Epithelial cell of proximal tubule (primary cell): ENCODE data around the gene SPATA31E1. TPM values are rescaled to one million over a fixed set of nuclear protein-coding genes. Genes with fewer than 3 reads are reported as not detected.

ENCODE experiments used
- DNase-seq: peaks from one replicate; pipeline ENCODE4 v3.0.0-alpha.2; 2011; ENCODE audit warnings: low read depth
- H3K4me3 ChIP-seq: 2 replicates; pipeline ENCODE4 v1.5.1; 2011; ENCODE audit warnings: low read depth, mild to moderate bottlenecking, low read length
- total RNA-seq: library from RNA; depleted of rRNA; stranded (reverse); fragments of >200 nt; gene quantifications from 2 replicates; pipeline ENCODE4 v1.2.3, GENCODE V29; 2015
- TF ChIP-seq, protein P1 (sequence below): conservative IDR thresholded peaks from 2 replicates; pipeline ENCODE4 v1.5.1; 2012; ENCODE audit warnings: low read depth, mild to moderate bottlenecking, low read length

The SPATA31E1 gene
- total RNA-seq, 1 donor from 2014 or later: not detected

DNA sequence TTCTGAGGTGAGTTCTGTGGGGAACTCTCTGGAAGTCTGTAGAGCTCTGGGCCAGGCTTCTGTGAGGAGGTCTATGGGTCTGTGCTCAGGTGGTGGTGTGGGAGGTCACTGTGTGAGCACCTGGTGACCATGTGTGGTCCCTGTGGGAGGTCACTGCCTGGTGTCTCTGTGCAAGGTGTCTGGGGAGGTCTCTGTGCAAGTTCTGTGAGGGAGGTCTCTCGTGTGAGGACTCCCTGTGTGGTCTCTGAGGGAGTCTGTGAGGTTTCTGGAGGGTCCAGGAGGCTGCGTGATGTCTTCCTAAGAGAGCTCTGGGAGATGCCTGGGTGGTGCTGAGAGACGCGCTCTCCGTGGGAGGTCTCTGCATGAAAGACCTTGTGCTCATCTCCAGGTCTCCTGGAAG, 6.0 kb upstream of the SPATA31E1 start:
- no peak overlapping the region for H3K4me3 ChIP-seq
- TF ChIP-seq, protein P1, sequence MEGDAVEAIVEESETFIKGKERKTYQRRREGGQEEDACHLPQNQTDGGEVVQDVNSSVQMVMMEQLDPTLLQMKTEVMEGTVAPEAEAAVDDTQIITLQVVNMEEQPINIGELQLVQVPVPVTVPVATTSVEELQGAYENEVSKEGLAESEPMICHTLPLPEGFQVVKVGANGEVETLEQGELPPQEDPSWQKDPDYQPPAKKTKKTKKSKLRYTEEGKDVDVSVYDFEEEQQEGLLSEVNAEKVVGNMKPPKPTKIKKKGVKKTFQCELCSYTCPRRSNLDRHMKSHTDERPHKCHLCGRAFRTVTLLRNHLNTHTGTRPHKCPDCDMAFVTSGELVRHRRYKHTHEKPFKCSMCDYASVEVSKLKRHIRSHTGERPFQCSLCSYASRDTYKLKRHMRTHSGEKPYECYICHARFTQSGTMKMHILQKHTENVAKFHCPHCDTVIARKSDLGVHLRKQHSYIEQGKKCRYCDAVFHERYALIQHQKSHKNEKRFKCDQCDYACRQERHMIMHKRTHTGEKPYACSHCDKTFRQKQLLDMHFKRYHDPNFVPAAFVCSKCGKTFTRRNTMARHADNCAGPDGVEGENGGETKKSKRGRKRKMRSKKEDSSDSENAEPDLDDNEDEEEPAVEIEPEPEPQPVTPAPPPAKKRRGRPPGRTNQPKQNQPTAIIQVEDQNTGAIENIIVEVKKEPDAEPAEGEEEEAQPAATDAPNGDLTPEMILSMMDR: no peak
- no peak for DNase-seq

DNA sequence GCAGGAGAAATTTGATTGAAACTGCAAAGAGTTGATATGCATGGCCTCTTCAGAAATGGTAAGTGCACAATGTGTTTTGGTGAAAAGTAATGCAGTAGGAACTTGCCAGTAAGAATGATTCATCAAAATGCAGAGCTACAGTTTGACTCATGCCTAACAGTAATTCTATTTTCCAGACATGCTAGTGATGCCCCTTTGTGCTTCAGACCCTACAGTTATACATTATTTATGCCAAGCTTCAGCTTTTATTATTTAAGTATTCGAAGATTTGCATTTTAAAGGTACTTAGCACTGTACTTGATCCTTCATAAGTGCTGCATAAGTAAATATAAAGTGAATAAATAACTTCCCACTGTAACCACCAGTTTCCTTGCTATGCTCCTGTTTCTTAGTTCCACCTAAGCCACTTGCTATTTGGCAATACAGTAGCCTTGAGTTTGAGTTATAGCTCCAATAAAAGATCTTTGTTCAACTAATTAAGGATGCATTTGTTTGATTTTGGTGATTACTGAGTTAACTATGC, 3.6 kb upstream of the SPATA31E1 start:
- TF ChIP-seq, protein P1: no peak
- peak; percentile 67 for DNase-seq
- no peak overlapping the region for H3K4me3 ChIP-seq

DNA sequence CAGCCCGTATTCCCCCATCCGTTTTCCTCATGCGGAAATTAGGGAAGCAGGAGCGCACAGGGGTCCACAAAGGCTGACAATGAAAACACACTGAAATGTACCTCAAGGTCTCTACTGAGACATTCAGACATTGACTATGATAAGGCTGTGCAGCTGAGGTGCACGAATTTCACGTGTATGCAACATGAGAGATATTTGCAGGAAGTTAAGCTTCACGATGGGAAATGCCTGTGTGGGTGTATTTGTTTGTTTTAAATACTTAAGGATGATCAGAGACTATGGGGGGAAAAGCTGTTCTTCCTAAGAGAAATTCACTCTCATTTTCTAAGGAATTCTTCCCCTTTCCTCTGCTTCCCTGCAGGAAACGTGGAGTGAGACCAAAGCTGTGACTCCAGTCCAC, 2.6 kb upstream of the SPATA31E1 start:
- no peak for DNase-seq
- TF ChIP-seq, protein P1: no peak
- no peak overlapping the region for H3K4me3 ChIP-seq

- DNase-seq: no peak
- TF ChIP-seq, protein P1: no peak
Measured at GRCh38 chr9:87880683-87881082, 2.0 kb upstream of the SPATA31E1 start.

DNA sequence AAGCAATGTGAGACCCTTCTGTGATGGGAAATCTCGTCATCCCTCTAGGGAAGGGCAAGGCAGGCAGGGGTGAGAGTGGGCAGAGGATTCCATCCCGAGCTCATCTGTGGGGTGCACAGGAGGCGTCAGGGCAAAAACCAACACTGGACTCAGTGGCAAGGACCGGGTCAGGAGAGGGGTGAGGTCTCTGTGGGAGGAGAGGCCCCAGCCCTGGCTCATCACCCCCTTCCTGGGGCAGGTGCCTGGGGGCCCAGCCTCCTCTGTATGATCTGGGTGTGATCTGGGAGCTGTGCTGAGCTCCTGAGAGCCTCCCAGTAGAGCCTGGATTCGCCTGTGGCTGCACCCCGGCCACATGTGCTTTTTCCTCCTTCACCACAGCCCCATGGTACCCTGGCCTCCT, 597 bp downstream of the SPATA31E1 start:
- DNase-seq: no peak
- H3K4me3 ChIP-seq: no peak overlapping the region
- TF ChIP-seq, protein P1: no peak

More at GRCh38 chr9:87880683-87881082, 2.0 kb upstream of the SPATA31E1 start:
- no peak overlapping the region for H3K4me3 ChIP-seq

GRCh38 chr9:87883990-87884389, 1.3 kb downstream of the SPATA31E1 start:
- TF ChIP-seq, protein P1: peak; percentile 43
- H3K4me3 ChIP-seq: no peak overlapping the region
- no peak for DNase-seq

DNA sequence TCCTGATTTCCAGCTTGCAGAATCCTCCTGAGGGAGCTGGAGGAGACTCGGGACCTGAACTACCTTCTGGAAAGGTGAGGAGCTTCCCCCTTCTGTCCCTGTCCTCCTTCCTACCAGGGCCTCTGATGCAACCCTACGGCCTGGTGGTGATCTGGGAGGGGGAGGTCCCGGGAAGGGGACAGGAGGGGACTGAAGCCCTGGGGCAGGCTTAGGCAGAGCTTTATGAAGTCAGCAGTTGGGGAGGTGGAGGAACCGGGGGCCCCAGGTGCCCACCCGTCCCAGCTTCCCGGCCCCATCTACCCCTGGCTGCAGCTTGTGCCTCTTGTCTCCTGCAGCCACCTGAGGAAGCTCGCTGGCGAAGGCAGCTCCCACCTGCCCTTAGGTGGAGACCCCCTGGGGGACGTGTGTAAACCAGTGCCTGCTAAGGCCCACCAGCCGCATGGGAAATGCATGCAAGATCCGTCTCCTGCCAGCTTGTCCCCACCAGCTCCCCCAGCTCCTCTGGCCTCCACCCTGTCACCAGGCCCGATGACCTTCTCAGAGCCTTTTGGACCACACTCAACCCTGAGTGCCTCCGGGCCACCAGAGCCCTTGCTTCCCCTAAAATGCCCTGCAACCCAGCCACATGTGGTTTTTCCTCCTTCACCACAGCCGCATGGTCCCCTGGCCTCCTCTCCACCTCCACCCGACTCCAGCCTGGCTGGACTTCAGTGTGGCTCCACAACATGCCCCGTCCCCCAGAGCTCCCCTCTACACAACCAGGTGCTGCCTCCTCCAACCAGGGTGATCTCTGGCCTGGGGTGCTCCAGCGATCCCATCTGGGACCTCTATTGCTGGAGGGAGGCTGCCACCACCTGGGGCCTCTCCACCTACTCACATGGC, 2.1 kb downstream of the SPATA31E1 start:
- TF ChIP-seq, protein P1: no peak
- no peak overlapping the region for H3K4me3 ChIP-seq
- DNase-seq: no peak
